HG03095 (cell line): ENCODE data around the gene CDC34.

Experiments used
- ATAC-seq: cut with Tn5 transposase; IDR thresholded peaks from one replicate; pipeline ENCODE4 v1.9.1; 2021; ENCODE audit warnings: moderate library complexity; ENCODE audit not compliant: unreplicated experiment

Gene CDC34

DNA sequence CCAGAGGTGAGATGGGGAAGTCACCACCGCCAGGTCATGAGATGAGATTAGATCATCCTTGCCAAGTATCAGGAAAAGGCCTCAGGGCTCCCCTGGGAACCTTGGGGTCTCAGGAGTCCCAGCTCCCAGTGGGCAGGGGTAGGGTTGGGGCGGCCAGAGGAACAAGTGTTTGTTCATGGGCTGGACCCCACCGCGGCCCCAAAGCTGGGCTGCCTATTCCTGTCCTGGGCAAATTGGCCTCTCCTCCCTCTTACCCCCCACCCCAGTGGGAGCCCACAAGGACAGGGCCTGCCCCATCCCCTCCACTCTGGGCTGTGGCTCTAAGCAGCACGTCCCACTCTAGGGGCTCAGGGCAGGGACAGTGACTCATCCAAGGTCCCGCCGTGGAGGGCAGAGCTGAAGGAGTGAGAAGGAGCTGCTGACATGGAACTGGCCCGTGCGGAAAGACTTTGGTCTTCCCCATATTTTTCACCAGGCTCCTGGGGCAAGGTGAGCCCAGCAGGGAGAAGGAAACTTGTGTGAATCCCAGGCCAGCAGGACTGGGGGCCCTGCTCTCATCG is 54.1 kb downstream of the CDC34 start:
- no peak for ATAC-seq

DNA sequence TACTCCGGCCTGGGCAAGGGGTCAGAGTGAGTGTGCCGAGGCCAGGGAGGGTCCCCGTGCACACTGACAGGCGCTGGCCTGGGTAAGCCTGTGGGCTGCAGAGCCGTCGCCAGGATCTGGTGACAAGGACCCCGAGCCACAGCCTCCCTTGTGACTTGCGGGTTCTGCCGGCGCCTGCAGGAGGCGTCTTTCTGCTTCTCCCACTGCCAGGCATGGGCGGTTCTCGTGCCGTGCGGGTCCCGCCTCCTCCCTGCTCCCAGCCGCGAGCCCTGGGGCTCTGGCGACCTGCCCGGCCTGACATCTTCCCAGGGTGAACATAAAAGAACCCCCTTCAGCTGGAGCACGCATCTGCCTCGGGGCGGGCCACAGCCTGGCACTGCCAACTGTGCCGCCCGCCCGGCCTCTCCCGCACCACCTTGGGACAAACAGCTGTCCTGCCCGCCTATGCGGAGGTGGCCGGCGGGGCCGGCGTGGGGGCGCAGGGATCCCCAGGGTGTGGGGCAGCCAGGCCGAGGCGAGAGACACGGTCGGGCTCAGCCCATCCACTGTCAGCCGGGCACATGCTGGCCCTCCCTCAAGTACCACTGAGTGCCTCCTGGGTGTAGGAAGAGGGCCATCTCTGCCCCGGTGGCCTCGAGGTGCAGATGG is 56.7 kb downstream of the CDC34 start:
- no peak for ATAC-seq

DNA sequence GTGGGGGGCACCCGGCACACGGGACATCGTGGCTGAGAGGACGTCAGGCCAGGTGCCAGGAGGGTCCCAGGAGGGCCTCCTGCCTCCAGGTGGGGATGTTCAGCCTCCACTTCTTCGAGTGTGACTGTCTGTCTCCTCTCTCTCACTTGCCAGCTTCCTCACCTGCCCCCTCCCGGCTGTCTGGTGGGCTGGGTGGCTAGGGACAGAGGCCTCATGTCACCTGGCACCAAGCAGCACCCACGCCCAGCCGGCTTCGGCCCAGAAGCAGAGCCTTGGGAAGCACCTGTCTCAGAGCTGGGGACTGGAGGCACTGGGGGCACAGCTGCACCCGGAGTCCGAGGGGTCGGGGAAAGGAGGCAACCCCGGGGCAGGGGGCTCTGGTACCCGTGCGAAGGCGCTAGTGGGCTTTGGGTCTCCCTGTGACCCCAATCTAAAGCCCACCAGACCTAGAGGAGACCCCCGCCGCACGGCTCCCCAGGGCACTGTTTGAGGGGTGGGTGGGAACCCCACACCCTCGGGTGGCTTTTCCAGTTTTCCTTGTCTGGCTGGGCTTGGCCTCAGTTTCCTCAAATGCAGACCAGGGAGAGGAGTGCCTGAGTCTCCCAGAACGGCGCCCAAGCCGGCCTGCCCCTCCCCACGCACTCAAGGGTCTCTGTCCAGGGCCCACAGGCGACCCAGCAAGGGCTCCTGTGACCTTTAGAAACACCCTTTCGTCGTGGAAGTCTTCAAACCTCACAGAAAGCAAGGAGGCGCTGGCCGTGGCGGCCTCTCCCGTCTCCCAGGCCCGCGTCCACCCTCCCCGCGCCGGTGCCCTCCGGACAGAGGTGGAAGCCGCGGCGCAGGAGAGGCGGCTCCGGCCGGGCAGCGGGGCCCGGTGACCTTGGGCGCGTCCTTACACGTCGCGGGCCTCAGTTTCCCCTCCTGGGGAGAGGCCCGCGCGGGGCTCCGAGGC is 57.5 kb downstream of the CDC34 start:
- no peak for ATAC-seq

GRCh38 chr19:589693-590395 is 58.3 kb downstream of the CDC34 start, which contains the start of gene HCN2:
HCN2 (plus strand) TSS chr19:589881; CDS start chr19:589946, 65 bp downstream.
- no peak for ATAC-seq

- no peak for ATAC-seq
Observed at GRCh38 chr19:590396-590745, 58.8 kb downstream of the CDC34 start.

DNA sequence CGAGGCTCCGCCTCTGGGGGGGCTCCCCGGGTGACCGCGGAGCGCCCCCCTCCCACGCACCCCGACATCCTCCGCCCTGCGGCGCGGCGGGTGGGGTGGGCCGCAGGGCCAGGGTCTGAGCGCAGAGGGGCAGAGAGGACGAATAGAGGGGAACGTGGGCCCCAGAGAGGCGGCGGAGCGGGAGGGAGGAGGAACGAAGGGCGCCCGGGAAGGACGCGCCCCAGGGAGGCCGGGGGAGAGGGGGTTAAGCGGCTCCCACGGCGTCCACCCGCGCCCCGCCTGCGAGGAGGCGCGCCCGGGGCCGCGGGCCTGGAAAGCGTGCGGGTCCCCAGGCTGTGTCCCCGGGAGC is 59.2 kb downstream of the CDC34 start:
- ATAC-seq, result no peak

DNA sequence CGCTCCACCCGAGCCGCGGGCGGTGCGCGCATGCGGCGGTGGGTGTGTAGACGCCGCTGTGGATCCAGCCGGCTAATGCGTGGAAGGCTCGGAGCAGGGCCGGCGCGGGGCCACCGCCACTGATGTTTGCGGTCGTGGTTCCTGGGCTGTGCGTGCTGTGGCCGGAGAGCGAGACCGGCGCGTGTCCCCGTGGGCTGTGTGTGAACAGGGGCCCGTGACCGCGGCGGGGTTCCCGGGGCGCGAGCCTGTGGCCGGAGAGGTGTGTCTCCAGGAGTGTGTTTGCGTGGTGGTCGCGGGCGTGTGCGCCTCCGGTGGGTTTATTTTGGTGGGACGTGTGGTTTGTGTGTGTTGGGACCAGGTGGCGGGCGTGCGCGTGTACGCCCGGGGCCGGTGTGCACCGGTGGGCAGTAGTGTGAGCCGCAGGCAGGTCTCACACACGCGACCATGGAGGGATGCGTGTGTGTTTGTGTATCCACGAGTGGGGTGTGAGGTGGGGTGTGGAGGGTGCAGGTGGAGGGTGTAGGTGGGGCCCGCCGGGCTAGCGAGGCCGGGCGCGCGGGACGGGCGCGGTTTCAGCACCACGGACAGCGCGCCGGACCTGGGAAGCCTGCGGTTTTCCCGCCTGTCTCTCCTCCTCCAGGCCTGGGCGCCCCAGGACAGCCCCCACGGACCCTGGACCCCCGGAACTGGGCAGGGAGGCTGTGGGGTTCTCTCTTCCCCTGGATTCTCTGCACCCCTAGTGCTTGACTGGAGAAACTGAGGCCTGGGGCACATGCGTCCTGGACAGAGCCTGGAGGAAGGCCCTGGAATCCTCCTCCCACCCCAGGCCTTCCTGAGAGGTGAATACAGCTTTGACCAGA is 59.8 kb downstream of the CDC34 start:
- ATAC-seq, result no peak
